Endothelial cell (in vitro differentiated cells): ENCODE results near the gene CAPN12. TPM values are rescaled to one million over a fixed set of nuclear protein-coding genes. Genes with fewer than 3 reads are reported as not detected.
"Not testable (repeated sequence)": the region's sequence is repeated elsewhere in the genome, so short reads cannot be mapped to it uniquely, and the experiment has no call there.

ENCODE experiments used
- DNase-seq: peaks from one replicate; pipeline ENCODE4 v3.0.0; 2021; ENCODE audit warnings: low spot score
- H3K27ac Mint-ChIP-seq: one replicate; pipeline ENCODE4 v1.8.0; 2021; ENCODE audit warnings: mixed read lengths, inconsistent platforms; ENCODE audit not compliant: unreplicated experiment
- H3K27me3 Mint-ChIP-seq: one replicate; pipeline ENCODE4 v1.8.0; 2021; ENCODE audit warnings: mild to moderate bottlenecking, moderate library complexity, mixed read lengths, inconsistent platforms; ENCODE audit not compliant: unreplicated experiment
- H3K36me3 Mint-ChIP-seq: one replicate; pipeline ENCODE4 v1.8.0; 2021; ENCODE audit warnings: mild to moderate bottlenecking, low read depth, mixed read lengths, inconsistent platforms; ENCODE audit not compliant: unreplicated experiment
- H3K4me1 Mint-ChIP-seq: one replicate; pipeline ENCODE4 v1.8.0; 2021; ENCODE audit warnings: mild to moderate bottlenecking, mixed read lengths, inconsistent platforms; ENCODE audit not compliant: unreplicated experiment
- H3K4me3 Mint-ChIP-seq: one replicate; pipeline ENCODE4 v1.8.0; 2021; ENCODE audit warnings: mild to moderate bottlenecking, mixed read lengths, inconsistent platforms; ENCODE audit not compliant: unreplicated experiment
- H3K9me3 Mint-ChIP-seq: one replicate; pipeline ENCODE4 v1.8.0; 2021; ENCODE audit warnings: mixed read lengths, inconsistent platforms; ENCODE audit not compliant: unreplicated experiment
- CTCF ChIP-seq: fragments of 200-600 bp; sonication (generic); IDR thresholded peaks from one replicate; pipeline ENCODE4 v1.5.0; 2021; ENCODE audit warnings: antibody characterized with exemption; ENCODE audit not compliant: unreplicated experiment
- total RNA-seq: library from RNA; stranded (reverse); fragmentation: NEBNext Ultra II Directional; extraction: Animal tissue kit (Norgen Biotek cat#: 25700); gene quantifications from one replicate; pipeline ENCODE4 v1.2.1, GENCODE V29; 2021; ENCODE audit not compliant: unreplicated experiment

Gene CAPN12
- total RNA-seq, 1 donor from 2014 or later = 2.9 TPM

GRCh38 chr19:38770228-38770948 lies 26.1 kb upstream of the CAPN12 start:
- not testable (repeated sequence) for DNase-seq, H3K36me3 Mint-ChIP-seq, H3K4me3 Mint-ChIP-seq, H3K27ac Mint-ChIP-seq, H3K9me3 Mint-ChIP-seq, H3K27me3 Mint-ChIP-seq
- H3K4me1 Mint-ChIP-seq = peaks cover 10% of the 10 kb centered on the region

- peaks cover 4% of the 10 kb centered on the region for H3K36me3 Mint-ChIP-seq
- peak; percentile 91 for TF ChIP-seq CTCF
- peak; percentile 87 for DNase-seq
- peaks cover 10% of the 10 kb centered on the region for H3K4me1 Mint-ChIP-seq
- peak overlapping the region; percentile 81 for H3K4me3 Mint-ChIP-seq
- no peaks in the 10 kb centered on the region for H3K9me3 Mint-ChIP-seq
- H3K27ac Mint-ChIP-seq = peak overlapping the region; percentile 13
- no peaks in the 10 kb centered on the region for H3K27me3 Mint-ChIP-seq
Measured at GRCh38 chr19:38769635-38770211, 25.4 kb upstream of the CAPN12 start.

GRCh38 chr19:38766276-38767047 lies 22.2 kb upstream of the CAPN12 start:
- DNase-seq = no peak
- Mint-ChIP-seq H3K36me3 (peaks cover 4% of the 10 kb centered on the region), H3K27ac (no peak overlapping the region), H3K4me1 (peaks cover 3% of the 10 kb centered on the region), H3K9me3 (no peaks in the 10 kb centered on the region), H3K4me3 (no peak overlapping the region), H3K27me3 (no peaks in the 10 kb centered on the region)
- TF ChIP-seq CTCF = no peak

GRCh38 chr19:38765214-38765613 lies 20.9 kb upstream of the CAPN12 start:
- Mint-ChIP-seq H3K9me3 (no peaks in the 10 kb centered on the region), H3K4me1 (peaks cover 3% of the 10 kb centered on the region)

More at GRCh38 chr19:38765214-38765613, 20.9 kb upstream of the CAPN12 start:
- H3K4me3 Mint-ChIP-seq = no peak overlapping the region
- TF ChIP-seq CTCF = no peak
- peaks cover 4% of the 10 kb centered on the region for H3K36me3 Mint-ChIP-seq
- no peaks in the 10 kb centered on the region for H3K27me3 Mint-ChIP-seq
- H3K27ac Mint-ChIP-seq = no peak overlapping the region
- no peak for DNase-seq
